Vagina (tissue), 2 donors: ENCODE results near the gene GART.

Experiments used
- POLR2A ChIP-seq, 2 donors: fragments of 450-650 bp; IDR thresholded peaks; one replicate each; pipeline ENCODE4 v1.6.1; 2017; ENCODE audit warnings: antibody characterized with exemption in 2 of 2, mild to moderate bottlenecking in 2 of 2, moderate library complexity in 2 of 2
- POLR2AphosphoS5 ChIP-seq, 2 donors: sonication (generic); formaldehyde crosslinking; IDR thresholded peaks; one replicate each; pipeline ENCODE4 v1.9.0; 2017; ENCODE audit warnings: antibody characterized with exemption in 2 of 2, mild to moderate bottlenecking in 2 of 2, low read depth in 1 of 2; ENCODE audit not compliant: insufficient read depth in 1 of 2
- TF ChIP-seq, protein P1 (sequence below), 3 experiments: fragments of 450-650 bp in 2 of 3; fragments of 200-600 bp in 1 of 3; sonication (generic) in 1 of 3; IDR thresholded peaks; one replicate each; pipeline ENCODE4 v1.5.1; 2017 to 2019; ENCODE audit warnings: antibody characterized with exemption in 3 of 3, mild to moderate bottlenecking in 2 of 3, moderate library complexity in 2 of 3

DNA sequence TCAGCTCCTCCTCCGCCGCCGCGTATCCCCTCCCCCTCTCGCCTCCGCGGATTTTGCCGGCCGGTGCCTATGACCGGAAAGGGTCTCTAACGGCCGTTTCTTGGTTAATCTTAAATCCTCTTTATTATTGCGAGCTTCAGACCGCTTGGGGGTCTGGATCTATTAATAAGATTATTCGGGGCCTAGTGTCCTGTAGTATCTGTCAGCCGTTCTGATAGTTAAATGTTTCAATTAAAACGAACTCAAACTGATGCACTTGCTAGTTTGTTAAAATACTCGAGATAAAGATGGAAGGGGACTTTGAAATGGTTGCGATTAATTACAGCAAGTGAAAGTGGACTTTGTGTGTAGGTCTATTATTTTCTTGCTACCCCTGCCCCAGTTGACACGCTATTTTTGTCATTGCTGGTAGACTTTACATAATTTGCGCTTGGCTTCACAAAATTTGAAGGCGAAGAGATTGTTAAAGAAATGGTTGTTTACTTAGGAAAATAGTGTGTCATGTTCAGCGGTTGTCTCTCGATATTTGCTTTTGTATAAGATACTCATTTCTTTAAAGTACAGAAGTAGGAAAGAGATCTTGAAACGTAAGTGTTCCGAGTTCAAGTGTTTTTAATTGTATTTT, 1.7 kb upstream of the GART start:
- TF ChIP-seq POLR2A (IDR thresholded peaks at IDR 0.05) = no peak
- TF ChIP-seq, protein P1, sequence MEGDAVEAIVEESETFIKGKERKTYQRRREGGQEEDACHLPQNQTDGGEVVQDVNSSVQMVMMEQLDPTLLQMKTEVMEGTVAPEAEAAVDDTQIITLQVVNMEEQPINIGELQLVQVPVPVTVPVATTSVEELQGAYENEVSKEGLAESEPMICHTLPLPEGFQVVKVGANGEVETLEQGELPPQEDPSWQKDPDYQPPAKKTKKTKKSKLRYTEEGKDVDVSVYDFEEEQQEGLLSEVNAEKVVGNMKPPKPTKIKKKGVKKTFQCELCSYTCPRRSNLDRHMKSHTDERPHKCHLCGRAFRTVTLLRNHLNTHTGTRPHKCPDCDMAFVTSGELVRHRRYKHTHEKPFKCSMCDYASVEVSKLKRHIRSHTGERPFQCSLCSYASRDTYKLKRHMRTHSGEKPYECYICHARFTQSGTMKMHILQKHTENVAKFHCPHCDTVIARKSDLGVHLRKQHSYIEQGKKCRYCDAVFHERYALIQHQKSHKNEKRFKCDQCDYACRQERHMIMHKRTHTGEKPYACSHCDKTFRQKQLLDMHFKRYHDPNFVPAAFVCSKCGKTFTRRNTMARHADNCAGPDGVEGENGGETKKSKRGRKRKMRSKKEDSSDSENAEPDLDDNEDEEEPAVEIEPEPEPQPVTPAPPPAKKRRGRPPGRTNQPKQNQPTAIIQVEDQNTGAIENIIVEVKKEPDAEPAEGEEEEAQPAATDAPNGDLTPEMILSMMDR (IDR thresholded peaks at IDR 0.05) = no peak
- TF ChIP-seq POLR2AphosphoS5 (IDR thresholded peaks at IDR 0.05; ENCODE audit: insufficient read depth in 1 of 2, low read depth in 1 of 2) = no peak
